Glomerular visceral epithelial cell (primary cell): ENCODE results near the gene RBBP7.

ENCODE experiments used
- DNase-seq: peaks from one replicate; pipeline ENCODE4 v3.0.0-alpha.2; 2016; ENCODE audit errors: extremely low spot score

Gene RBBP7

GRCh38 chrX:16826207-16826606 is 44.0 kb downstream of the RBBP7 start:
- peak; percentile 27 for DNase-seq

- no peak for DNase-seq
Observed at GRCh38 chrX:16825264-16826035, 44.7 kb downstream of the RBBP7 start.

- no peak for DNase-seq
Observed at GRCh38 chrX:16822723-16823122, 47.4 kb downstream of the RBBP7 start.

GRCh38 chrX:16819634-16820033 is 50.5 kb downstream of the RBBP7 start:
- no peak for DNase-seq

- DNase-seq: no peak
Observed at GRCh38 chrX:16814597-16814996, 55.6 kb downstream of the RBBP7 start.

GRCh38 chrX:16807976-16808542 is 62.1 kb downstream of the RBBP7 start:
- DNase-seq: no peak

- DNase-seq: no peak
Observed at GRCh38 chrX:16807548-16807947, 62.6 kb downstream of the RBBP7 start.

GRCh38 chrX:16804923-16805464 is 65.2 kb downstream of the RBBP7 start:
- DNase-seq: no peak

- no peak for DNase-seq
Observed at GRCh38 chrX:16797841-16798240, 72.3 kb downstream of the RBBP7 start.

- DNase-seq: no peak
Observed at GRCh38 chrX:16797358-16797757, 72.8 kb downstream of the RBBP7 start.

- no peak for DNase-seq
Observed at GRCh38 chrX:16796298-16796697, 73.9 kb downstream of the RBBP7 start.
